Thyroid gland (tissue), 4 donors: ENCODE data around the gene PPARG.

Experiments
- CTCF ChIP-seq, 6 experiments: fragments of 200-600 bp in 3 of 6; fragments of 450-650 bp in 3 of 6; sonication (generic) in 3 of 6; IDR thresholded peaks; one replicate each; pipeline ENCODE4 v1.5.1; 2016 to 2019; ENCODE audit warnings: antibody characterized with exemption in 6 of 6, mild to moderate bottlenecking in 2 of 6, inconsistent platforms in 1 of 6, moderate library complexity in 1 of 6
- POLR2A ChIP-seq, 2 donors: fragments of 450-650 bp; IDR thresholded peaks; one replicate each; pipeline ENCODE4 v1.6.1; 2017; ENCODE audit warnings: antibody characterized with exemption in 2 of 2, mild to moderate bottlenecking in 2 of 2, moderate library complexity in 1 of 2

DNA sequence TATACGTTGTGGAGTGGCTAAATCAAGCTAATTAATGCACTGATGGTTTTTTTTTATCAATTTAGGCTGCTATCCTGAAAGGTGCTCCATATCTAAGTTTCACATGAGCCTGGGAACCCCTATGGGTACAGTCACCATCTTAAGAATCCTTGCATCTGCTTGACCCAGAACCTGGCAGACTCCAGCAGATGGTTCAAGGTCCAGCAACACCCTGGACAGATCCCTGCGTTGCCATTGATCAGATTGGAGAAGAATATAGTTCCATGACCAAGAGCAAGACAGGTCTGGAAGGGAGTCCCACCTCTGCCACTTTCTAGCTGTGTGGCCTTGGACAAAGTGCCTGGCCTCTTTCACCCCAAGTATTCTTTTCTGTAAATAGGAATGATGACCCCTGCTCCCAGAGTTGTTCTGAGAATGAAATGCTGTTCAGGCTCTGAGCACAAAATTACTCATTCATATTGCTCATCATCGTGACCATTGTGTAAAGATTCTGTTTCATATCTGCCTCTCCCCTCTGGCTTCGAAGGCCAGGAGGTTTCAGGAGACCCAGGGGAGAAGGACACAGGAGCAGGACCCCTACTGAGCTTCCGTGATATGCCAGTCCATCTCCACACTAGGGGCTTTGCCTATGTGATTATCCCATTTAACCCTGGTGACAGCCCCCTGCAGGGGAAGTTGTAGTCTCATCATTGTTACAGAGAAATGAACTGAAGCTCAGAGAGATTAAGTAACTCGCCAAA lies 165.4 kb downstream of the PPARG start:
- TF ChIP-seq CTCF (IDR thresholded peaks at IDR 0.05) (no peak), POLR2A (IDR thresholded peaks at IDR 0.05) (no peak)
